HuH-7 (cell line): ENCODE data around the gene RNF43.
"Not testable (repeated sequence)": the region's sequence is repeated elsewhere in the genome, so short reads cannot be mapped to it uniquely, and the experiment has no call there.

Experiments used
- DNase-seq: peaks from one replicate; pipeline ENCODE4 v3.0.0; 2011; ENCODE audit warnings: low spot score

RNF43 gene

DNA sequence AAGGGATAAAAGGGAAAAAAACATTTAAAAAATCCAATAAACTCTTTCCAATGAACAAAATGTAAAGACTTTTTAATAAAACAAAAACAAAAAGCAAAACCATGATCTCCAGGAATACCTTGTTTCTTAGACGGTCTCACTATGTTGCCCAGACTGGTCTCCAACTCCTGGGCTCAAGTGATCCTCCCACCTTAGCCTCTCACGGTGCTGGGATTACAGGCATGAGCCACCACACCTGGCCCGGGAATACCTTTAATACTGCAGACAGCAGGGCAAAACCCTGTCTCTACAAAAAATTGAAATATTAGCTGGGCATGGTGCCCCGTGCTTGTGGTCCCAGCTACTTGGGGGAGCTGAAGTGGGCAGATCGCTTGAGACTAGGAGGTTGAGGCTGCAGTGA lies 7.9 kb downstream of the RNF43 start:
- no peak for DNase-seq

DNA sequence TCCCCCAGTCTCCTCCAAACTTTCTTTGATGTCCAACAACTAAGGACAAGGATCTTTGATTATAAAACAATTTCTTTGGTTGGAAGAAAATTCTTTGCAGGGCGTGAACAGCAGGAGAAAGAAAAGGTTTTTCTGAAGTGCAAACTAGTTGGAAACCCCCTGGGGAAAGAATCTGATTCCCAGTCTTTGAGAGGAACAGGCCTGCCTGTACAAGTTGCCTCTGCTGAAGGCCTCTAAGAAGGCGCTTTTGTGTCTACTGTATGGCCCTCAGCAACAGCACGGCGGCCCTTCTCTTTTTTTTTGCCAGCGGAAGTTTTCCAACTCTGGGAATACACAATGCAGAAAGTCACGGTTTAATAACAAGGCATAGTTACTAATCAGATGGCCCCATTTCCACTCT lies 14.0 kb downstream of the RNF43 start:
- DNase-seq = no peak

DNA sequence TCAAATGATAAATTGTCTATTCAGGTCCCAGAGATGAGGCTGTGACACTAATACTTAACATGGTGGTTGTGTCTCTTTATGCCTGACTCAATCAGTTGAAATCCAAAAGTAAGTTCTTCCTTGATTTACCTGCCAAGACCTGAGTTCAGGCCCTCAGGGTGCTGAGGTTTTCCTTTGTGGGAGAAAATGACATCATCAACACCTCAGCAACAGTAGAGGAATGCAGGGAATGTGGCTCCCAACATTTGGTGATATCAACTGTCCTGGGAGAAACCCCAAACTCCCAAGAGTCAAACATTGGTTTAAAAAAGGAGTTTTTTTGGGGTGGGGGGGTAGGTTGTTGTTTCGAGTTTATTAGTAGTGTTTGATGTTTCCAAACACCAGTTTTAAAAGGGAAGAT lies 14.7 kb downstream of the RNF43 start:
- no peak for DNase-seq

DNA sequence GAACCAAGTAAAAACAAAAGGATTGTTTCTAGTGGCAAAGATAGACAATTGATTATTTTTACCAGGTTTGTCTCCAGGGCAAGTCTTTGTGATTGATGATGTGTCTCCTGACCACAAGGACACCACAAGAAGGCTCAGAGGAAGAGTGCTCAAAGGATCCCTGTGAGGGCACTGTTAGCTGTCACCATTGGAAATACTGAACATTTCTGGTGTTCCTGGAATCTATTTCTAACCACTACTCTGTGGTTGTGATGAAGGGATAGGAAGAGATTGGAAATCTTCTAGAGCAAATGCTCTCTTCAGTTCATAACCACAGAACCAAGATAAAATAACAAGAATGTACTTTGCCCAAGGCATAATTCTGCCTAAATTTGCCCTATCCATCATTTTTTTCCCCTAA lies 15.3 kb downstream of the RNF43 start:
- no peak for DNase-seq

DNA sequence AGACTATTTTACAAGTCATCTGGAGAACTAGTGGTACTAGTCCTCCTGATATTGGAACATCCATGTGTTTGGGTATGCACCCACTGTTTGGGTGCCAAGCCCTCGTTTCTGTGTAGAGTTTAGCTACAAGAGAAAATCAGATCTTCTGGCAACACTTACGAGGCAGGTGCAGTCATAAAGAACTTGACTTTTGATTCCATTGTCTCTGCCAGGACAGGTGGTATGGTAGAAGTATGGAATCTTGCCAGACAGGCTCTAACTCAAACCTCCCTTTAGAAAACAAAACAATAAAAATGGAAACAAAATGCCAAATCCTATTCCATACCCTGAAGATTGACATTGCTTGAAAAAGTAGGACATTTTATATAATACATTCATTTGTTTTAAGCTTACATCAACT lies 16.0 kb downstream of the RNF43 start:
- DNase-seq = no peak

DNA sequence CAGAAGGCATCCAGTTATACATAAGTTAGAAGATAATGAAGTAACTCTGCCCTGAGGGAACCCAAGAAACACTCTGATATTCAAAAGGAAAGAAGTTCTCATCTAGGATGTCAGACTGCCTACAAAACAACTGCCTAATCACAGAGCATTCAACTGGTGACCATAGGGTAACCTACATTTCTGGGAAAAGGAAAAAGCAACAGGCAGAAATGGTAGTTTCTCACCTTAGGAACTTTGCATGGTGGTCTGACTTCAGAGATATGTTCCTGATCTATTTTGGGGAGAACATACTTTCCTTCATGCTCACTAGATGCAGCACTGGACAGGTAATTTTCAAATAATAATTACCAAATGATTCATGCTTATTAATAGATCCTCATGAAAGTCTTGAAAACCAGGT lies 16.5 kb downstream of the RNF43 start:
- DNase-seq = no peak

DNA sequence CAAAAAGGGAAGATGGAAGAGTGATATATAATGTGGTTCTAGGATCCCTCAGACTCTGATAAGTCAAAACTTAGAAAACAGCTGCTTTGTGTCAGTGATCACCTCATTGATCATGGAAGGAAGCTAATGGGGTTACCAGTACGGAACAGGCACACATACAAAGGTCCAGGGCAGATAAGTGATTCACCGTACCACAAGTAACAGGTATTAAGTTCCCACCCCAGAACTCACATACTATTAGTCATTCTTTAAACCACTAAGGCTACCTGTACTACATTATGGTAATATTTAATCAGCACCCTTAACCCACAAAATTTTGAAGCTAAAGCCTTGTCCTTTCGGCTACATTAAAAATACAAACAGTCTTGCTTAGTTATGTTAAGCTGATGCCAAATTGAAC lies 17.4 kb downstream of the RNF43 start:
- DNase-seq = no peak

DNA sequence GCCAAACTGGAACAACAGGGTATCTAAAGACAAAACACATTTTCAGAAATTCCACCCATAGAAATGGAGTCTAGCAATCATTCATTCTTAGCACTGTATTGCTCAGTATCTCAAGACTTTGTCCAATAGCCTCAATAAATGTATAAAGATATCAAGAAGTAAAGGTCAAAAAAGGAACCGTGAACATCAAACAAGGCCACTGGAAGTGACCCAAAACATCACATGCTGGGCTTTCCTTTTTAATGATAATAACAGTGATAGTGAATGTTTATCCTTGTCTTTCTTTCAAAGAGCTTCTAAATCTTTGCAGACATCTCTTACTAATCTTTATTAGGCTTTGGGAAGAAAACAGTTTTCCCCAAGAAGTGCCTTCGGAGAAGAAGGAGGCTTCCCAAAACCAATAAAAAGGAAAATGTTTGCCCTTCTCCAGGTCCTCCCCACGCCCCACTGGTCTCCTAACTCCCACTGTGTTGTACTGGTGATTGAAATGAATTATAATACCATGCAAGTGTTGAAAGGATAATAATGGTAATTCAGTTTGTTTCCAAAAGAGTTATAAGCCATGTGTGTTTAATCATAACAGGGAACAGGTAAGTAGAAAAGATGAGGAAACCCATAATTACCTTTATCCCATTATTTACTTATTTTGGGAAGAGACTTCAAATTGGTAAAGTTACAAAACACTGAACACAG lies 18.6 kb downstream of the RNF43 start:
- no peak for DNase-seq

DNA sequence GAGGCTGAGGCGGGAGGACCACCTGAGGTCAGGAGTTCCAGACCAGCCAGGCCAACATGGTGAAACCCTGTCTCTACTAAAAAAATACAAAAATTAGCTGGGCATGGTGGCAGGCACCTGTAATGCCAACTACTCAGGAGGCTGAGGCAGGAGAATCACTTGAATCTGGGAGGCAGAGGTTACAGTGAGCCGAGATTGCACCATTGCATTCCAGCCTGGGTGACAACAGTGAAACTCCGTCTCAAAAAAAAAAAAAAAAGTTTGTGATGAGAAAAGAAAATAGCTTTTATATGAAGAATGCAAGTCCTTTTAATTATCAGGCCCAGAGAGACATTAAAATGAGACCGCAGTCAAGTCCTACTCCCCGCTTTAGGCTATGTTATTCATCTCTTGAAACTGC lies 19.9 kb downstream of the RNF43 start:
- not testable (repeated sequence) for DNase-seq

DNA sequence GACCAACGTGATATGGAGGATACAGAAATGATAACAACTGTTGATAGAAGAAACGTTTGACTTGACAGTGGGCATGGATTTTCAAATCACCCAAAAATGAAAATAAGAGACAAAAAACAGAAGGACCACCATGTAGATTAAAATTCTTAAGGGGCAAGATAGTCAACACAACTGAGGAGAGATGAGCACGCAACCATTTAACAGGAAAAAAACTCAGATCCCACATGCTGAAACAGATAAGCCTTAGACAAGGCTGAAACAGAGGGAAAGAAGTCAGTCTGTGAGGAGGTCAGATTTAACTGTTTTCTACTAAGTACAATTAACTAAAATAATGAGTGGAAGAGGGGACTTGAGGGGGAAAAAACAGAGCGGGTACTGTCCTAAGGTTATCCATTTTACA lies 21.2 kb downstream of the RNF43 start:
- DNase-seq = no peak

DNA sequence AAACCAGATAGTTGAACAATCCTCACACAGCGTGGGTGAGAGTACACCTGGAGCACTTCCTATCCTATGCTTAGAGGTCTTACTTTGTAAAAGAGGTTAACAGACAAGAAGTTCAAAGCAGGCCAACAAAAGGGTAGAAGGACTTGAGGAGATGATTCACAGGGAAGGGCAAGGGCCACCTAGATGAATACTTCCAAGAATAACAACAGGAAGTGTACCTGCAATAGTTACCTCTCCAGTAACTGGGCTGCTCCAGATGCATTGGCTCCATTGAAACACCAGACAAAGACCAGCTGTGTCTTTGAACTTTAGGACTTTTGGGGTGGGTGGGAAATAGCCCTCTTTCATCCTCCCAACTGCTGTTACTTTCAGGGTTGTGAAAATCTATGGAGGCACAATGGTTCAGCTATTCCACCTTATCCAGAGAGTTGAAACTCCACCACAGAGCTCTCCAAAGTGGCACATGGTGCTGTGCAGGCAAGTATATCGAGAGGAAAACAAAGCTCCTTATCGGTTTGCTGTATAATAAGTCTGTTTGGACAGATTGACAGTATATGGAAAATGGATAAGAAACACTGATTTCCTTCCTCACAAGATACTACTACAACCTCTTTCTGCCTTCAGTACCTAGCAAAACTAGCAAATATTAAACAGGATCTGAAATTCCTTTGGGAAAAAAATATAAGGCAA lies 22.7 kb downstream of the RNF43 start:
- no peak for DNase-seq

DNA sequence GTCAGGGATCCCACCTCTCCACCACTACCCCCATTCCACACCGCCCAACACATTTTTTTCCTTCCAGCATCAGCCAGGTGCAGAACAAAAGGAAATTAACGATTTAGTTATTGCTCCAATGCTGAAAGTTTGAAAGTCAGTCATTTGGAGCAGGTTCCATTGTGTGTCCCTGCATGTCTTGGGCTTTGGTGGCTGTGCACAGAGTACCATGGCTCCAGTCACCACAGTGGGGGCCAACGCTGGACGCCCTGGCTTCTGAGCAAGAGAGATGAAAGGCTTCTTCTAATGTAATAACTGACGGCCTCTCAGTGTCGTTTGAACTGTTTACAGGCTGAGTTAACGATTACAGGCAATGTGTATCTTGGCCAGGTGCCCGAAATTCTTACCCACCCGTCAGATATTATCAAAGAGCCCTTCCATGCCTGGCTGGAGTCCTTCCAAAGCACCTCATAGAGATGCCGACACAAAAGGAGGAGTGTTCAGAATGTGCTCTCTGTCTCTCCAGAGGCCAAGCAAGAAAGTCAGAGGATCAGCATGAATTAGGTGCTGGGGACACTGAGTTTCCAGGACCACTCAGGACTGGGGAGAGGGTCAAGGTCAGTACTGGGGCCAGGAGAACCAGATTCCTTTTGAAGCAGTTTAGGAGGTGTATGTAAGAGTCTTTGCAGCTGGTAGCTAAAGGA lies 25.9 kb downstream of the RNF43 start:
- DNase-seq = peak; percentile 53

DNA sequence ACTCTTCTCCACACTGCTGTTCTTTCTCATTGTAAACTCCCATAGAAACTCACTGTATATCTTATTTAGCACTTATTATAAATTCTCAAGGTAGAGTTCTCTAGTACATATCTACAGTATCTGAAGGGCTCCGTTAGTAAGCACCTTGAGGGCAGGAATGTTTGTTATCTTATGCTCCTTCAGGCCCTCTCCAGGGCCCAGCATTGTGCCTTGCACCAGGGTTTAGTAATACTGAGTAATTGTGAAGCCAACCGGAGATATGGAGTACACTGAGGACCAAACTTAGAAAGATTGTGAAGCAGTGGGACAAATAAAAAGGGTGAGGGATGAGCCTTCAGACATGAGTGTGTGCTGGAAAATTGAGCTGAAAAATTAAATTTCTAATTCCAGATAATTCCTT lies 26.4 kb downstream of the RNF43 start:
- no peak for DNase-seq

DNA sequence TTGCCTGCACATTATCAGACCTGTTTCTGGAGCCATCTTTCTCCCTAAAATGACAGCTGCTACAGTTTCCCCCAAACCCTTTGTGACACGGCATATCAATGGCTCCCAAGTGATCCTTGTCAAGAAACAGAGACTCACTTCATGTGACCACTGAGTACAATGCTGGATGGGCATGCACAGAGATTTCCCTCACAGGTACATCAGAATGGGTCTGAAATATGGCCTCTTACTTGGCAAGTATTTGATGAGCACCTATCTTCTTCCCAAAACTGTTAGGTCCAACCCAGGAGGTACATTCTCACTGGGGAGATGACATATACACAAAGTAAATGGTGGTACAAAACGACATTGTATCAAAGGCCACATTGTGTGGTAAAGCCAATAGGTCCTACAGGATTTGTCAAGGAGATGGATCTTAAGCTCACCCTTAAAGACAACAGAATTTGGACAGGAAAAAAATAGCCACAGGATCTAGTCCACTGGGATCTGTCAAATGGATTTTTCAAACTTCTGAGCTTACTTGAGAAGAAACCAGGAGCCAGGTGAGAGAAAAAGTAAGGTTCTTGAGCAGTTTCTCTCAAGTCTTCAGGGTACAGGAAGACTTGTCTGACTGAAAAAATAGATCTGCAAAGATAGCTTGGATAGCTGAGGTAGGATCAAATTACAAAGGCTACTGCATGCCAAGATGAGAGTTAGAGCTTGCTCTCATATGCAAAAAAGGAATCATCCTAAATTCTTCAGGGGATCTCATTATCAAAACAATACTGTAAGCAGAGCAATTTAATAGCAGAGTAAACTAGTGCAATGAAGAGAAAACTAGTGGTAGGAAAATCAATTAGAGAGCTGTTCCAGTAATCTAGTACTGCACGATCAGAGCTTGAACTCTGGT lies 28.8 kb downstream of the RNF43 start:
- no peak for DNase-seq

DNA sequence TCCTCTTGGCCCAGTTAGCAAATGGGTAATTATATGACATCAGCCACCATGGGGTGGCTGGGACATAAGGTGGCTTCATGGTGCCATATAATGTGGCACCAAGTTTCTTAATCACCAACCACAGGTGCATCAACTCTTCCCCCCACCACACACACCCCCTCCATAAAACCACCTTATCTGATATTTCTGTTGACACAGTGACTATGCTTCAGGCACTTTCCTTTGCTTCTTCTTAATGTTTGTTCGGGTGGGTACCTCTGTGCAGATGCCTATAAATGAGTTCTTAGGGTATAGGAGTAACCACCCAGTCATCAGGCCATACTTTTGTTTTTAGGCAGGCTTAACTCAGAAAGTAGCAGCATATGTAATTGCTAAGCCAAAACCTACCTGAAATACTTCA lies 29.5 kb downstream of the RNF43 start:
- DNase-seq = no peak

DNA sequence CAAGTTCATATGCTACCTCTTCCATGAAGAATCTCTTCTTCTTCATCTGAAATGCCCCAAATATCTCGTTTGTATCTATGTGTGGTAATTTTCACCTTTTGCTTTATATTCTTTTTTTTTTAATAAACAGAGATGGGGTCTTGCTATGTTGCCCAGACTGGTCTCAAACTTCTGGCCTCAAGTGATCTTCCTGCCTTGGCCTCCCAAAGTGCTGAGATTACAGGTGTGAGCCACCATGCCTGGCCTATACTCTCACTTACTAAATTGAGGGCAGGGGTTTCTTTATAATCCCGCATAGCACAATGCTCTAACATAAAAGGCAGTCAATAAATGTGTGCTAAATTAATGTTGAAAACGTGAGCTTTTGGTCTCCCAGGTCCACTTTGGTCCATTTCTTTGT lies 30.6 kb downstream of the RNF43 start:
- no peak for DNase-seq

DNA sequence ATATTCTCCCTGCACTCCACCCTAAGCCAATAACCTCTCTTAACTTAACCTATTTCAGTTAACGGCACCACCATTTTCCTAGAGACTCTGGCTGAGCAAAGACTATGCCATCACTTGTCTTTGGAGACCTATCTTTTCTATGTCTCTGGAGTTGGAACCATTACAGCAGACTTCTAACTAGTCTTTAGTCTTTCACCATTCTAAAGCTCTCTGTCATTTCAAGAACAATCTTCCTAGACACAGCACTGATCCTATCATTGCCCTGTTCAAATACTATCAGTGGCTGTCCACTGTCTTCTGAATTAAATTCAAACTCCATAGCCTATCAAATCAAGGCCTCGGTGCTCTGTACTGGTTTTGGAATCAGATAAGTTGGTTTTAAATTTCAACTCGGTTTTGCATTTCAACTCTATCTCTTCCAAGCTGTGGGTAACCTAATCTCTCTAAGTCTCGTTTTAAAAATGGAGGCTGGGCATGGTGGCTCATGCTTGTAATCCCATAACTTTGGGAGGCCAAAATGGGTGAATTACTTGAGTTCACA lies 31.9 kb downstream of the RNF43 start:
- DNase-seq = no peak

DNA sequence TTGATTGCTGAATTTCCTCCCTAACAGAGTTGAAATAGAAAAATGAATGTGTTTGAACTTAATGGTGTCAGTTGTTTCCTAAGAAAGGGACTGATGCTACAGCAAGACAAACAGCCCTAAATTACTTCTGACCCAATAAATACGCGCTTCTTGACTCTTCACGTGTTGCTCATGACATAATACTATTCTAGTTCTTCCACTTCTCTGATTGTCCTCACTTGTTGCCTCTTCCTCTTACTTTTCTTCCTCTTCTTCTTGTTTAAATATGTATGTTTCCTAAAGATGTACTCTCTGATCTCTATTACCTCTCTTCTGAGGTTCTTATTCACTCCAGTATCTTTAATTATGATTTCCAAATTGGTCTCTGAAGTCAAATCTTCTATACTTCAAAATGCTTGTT lies 32.4 kb downstream of the RNF43 start:
- no peak for DNase-seq

DNA sequence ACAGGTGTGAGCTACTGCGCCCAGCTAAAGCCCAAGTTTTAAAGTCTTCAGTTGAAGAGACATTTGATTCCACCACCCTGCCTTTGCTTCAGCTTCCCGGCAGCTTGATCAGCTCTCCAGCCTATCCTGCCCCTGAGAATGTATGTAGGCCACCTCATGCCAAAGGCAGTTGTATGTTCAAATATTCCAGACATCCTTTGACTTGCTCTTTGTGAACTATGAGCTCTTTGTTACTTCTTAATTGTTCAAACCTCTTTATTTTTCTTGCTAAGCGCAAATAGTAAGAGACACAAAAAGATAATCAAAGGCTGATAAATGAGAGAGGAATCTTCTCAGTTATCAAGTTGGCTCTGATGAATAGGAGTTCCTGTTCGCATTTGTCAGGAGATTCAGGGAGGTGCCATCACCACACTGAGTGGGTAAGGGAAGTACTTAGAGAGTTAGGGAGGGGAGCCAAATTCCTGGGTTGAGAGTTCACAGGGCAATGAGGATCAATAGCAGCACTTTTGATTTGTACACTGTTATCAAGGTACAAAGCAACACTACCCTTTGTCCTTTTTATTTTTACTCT lies 33.4 kb downstream of the RNF43 start:
- DNase-seq = no peak

DNA sequence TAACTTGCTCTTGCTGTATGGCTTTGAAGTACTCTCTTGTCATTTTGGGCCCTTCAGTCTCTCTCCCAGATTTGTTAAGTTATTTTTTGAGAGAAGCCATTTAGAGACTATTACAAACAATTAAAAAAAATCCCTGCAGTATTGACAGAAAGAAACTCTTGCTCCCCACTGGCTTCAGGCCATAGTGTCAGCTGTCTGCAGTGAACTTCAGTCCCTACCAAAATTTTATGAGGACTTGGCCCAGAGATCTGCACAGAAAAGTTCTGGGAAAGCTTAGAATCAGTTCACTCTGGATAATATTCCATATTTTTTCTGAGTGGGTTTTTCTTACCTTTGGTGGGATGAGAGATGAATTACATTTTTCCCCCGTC lies 34.5 kb downstream of the RNF43 start:
- DNase-seq = no peak

DNA sequence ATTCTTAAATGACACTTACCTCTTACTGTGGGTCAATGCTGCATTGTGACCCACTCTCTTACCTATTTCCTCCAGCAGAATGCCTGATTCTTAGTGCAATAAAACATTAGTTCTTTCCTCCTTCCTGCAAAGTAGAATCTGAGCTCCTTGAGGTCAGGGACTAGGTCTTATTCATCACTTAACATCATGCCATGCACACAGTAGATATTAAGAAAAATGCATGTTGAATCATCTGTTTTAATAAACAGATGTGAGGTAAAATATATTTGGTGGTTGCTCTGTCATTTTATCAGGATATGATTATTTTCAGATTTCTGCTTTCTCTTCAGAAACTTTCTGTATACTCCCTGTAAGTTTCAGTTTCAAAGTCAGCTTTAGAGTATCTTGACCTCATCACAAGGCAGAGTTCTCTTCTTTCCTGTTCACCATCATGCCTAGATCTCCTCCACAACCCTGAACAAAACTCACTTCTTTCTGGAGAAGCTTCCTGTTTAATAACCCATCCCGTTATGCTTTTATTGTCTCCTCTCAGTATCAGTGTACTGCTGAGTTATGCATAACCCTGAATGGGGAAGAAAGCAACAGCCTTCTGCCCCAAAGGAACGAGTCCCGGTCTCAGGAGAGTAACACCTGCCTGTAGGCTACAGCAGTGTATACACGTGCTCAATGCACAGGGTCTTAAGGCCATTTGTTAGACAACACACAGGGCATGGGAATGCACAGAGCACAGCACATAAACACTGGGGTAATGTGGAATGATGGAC lies 35.0 kb downstream of the RNF43 start:
- no peak for DNase-seq
